ENCODE data around the gene E2F8. TPM values are rescaled to one million over a fixed set of nuclear protein-coding genes. Genes with fewer than 3 reads are reported as not detected.
"Not testable (repeated sequence)": the region's sequence is repeated elsewhere in the genome, so short reads cannot be mapped to it uniquely, and the experiment has no call there.

Gene E2F8
- total and polyA plus RNA-seq, 5 experiments from 2014 or later = not detected

DNA sequence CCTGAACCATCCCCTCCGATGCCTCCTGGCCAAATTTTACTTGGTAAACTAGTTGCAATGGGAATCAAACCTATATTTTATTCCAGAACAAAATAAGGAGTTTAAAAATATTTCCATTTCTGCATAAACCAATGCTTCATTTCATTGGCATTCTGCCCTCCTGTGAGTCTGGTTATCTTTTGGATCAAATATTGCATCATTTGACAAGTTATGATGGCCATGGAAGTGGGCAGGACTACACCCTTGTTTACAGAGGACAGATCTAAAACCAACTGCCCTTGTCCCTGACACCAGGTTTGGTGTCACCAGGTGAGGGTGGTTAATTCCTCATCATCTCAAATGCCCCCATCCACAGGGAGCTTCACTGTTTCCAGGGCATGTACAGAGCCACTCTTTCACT, 28.2 kb upstream of the E2F8 start:
- POLR2A ChIA-PET = no interaction called here
- no peaks in the 10 kb centered on the region for H3K4me1 Mint-ChIP-seq
- H3K27ac Mint-ChIP-seq = peak overlapping the region in 1 of 10 donors; percentile 10
- H3K36me3 Mint-ChIP-seq = peaks cover 0 to 3% (median 0%) of the 10 kb centered on the region in 3 donors
- DNase-seq = no peak
- H3K4me3 Mint-ChIP-seq = no peak overlapping the region
- H3K9me3 Mint-ChIP-seq = peaks cover 0 to 6% (median 0%) of the 10 kb centered on the region in 9 donors
- no peak for ATAC-seq
- H3K27me3 Mint-ChIP-seq = peaks cover 19 to 53% (median 25%) of the 10 kb centered on the region in 5 donors

DNA sequence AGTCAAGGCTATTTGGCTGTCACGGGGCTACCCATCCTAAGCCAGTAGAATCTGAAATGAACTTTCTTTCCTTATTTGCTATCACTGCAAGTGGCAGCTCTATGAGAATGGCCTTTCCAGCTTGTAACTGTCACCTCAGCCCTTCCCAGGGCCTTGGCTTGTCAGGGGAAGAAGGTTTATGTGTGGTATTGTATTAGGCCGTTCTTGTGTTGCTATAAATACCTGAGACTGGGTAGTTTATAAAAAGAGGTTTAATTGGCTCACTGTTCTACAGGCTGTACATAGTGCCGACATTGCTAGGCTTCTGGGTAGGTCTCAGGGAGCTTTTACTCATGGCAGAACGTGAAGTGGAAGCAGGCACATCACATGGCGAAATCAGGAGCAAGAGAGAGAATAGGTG, 26.8 kb upstream of the E2F8 start:
- Mint-ChIP-seq H3K36me3 (peaks cover 0 to 3% (median 0%) of the 10 kb centered on the region in 3 donors), H3K9me3 (peaks cover 0 to 2% (median 0%) of the 10 kb centered on the region in 9 donors), H3K4me1 (no peaks in the 10 kb centered on the region), H3K27me3 (peaks cover 19 to 53% (median 23%) of the 10 kb centered on the region in 5 donors), H3K27ac (no peak overlapping the region), H3K4me3 (no peak overlapping the region)
- POLR2A ChIA-PET = no interaction called here
- DNase-seq = no peak
- ATAC-seq = no peak

DNA sequence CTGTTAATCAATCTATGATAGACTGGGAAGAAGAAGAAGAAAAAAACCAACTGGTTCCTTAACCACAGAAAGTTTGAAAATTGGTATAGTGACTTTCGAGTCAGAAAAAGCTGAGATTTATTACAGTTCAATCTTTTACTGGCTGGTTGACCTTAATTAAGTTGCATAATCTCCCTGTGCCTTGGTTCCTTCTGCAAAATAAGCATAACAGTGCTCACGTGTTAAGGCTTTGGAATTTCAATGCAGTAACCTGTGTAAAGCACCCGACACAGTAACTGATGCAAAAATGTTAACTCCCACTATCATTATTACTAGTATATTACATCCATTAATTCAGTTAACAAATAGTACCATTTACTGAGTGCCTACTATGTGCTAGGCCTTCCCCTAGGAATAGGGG, 22.6 kb upstream of the E2F8 start:
- H3K9me3 Mint-ChIP-seq = peaks cover 0 to 2% (median 0%) of the 10 kb centered on the region in 9 donors
- H3K27ac Mint-ChIP-seq = no peak overlapping the region
- H3K27me3 Mint-ChIP-seq = peaks cover 4 to 17% (median 8%) of the 10 kb centered on the region in 5 donors
- ATAC-seq = no peak
- POLR2A ChIA-PET = no interaction called here
- DNase-seq = no peak
- no peak overlapping the region for H3K4me3 Mint-ChIP-seq
- peaks cover 0 to 3% (median 0%) of the 10 kb centered on the region in 3 donors for H3K36me3 Mint-ChIP-seq
- H3K4me1 Mint-ChIP-seq = no peaks in the 10 kb centered on the region

DNA sequence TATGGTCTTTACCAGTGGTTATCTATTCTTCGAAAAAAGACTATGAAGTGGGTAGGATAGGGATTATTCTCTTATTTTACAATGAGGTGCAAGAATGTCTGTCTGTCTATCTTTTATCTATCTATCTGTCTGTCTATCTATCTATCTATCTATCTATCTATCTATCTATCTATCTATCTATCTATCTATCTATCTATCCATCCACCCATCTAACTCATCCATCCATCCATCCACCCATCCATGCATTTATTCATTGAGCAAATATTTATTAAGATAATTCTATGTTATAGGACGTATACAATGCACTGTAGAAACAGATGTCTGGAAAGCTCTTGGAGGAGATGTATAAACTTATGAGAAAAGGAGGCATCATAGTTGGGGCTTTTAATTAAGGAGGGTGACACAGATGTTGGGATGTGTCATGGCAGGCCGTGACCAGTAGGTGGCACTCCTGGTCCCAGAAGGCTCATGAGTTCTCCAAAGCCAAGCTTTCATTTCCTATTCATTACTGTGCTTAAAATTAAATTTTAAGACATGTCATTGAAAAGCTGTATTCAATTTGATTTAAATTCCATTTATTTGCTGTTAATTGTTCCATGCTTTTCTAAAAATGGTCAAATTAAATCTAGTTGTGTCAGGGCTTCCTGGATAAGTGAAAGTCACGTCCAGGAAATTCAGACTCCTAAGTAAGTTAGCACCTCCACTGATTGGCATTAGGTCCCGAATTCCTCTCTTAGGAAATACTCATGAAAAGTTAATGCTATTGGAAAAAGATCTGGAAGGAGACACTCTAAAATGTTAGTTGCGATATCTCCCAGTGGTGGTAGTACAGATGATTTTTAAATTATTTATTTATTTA, 19.0 kb upstream of the E2F8 start:
- POLR2A ChIA-PET = no interaction called here
- peaks cover 0 to 3% (median 0%) of the 10 kb centered on the region in 3 donors for H3K36me3 Mint-ChIP-seq
- H3K9me3 Mint-ChIP-seq = peaks cover 0 to 8% (median 2%) of the 10 kb centered on the region in 9 donors
- DNase-seq (peak in 9 of 10 donors; percentile 7 to 54 (median 37)), ATAC-seq (no peak)
- H3K27ac Mint-ChIP-seq = no peak overlapping the region
- H3K4me3 Mint-ChIP-seq = peak overlapping the region in 2 of 10 donors; percentile 16 to 36
- H3K27me3 Mint-ChIP-seq = peaks cover 4 to 20% (median 5%) of the 10 kb centered on the region in 5 donors
- no peaks in the 10 kb centered on the region for H3K4me1 Mint-ChIP-seq

DNA sequence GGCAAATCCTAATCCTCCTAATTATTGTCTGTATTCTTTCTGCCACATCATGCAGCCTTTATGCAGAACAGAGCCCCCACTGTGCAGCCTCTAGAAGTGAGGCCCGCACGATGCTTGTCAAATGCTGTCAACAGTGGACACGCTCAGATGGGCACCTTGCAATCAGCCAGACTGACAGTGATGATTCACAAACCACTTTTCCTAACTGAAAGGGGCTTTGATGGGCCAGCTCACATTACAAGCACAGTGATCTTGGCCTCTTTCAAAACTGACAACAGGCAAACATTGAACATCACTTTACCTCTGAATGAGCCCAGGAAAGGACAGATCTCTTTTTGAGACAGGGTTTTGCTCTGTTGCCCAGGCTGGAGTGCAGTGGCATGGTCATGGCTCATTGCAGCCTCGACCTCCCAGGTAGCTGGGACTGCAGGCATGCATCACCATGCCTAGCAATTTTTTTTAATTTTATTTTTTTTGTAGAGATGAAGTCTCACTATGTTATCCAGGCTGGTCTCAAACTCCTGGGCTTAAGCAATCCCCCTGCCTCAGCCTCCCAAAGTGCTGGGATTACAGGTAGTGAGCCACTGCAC, 18.0 kb upstream of the E2F8 start:
- Mint-ChIP-seq H3K27ac (no peak overlapping the region), H3K27me3 (peaks cover 6 to 30% (median 9%) of the 10 kb centered on the region in 5 donors), H3K4me3 (no peak overlapping the region), H3K4me1 (no peaks in the 10 kb centered on the region), H3K9me3 (peaks cover 0 to 17% (median 4%) of the 10 kb centered on the region in 9 donors), H3K36me3 (peaks cover 0 to 8% (median 0%) of the 10 kb centered on the region in 3 donors)
- no peak for ATAC-seq
- POLR2A ChIA-PET = no interaction called here
- no peak for DNase-seq

DNA sequence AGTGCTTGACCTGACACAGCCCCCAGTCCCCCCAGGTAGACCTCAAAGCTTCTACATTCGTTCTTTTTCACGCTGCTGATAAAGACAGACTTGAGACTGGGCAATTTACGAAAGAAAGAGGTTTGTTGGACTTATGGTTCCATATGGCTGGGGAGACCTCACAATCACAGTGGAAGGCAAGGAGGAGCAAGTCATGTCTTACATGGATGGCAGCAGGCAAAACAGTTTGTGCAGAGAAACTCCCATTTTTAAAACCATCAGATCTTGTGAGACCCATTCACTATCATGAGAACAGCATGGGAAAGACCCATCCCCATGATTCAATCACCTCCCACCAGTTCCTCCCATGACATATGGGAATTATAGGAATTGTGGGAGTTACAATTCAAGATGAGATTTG, 13.7 kb upstream of the E2F8 start:
- H3K27ac Mint-ChIP-seq, POLR2A ChIA-PET, H3K36me3 Mint-ChIP-seq, H3K4me1 Mint-ChIP-seq, ATAC-seq, H3K4me3 Mint-ChIP-seq, DNase-seq: not testable (repeated sequence)
- Mint-ChIP-seq H3K9me3 (peaks cover 0 to 24% (median 4%) of the 10 kb centered on the region in 9 donors), H3K27me3 (peaks cover 8 to 39% (median 12%) of the 10 kb centered on the region in 5 donors)

DNA sequence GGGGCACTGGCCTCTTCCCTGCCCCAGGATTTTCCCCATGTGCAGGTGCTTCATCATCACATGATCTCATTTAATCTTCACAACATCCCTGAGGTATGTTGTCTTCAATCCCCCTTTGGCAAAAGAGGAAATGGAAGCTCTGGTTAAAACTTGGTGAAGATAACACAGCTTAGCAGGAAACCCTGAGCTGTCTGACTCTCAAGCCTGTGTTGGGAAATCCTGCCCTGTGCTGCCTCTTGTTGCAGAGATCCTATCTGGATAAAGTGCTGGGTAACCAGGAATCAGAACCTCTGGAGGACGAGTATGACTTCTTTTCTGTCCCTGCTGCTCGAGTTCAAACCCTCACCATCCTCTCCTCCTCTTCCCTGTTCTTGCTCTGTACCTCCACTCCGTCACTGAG, 13.1 kb upstream of the E2F8 start:
- H3K27me3 Mint-ChIP-seq = peaks cover 9 to 45% (median 12%) of the 10 kb centered on the region in 5 donors
- no peaks in the 10 kb centered on the region for H3K4me1 Mint-ChIP-seq
- peaks cover 0 to 8% (median 0%) of the 10 kb centered on the region in 3 donors for H3K36me3 Mint-ChIP-seq
- ATAC-seq (no peak), DNase-seq (no peak)
- H3K9me3 Mint-ChIP-seq = peaks cover 0 to 27% (median 5%) of the 10 kb centered on the region in 9 donors
- POLR2A ChIA-PET = no interaction called here
- H3K27ac Mint-ChIP-seq = no peak overlapping the region
- H3K4me3 Mint-ChIP-seq = no peak overlapping the region

DNA sequence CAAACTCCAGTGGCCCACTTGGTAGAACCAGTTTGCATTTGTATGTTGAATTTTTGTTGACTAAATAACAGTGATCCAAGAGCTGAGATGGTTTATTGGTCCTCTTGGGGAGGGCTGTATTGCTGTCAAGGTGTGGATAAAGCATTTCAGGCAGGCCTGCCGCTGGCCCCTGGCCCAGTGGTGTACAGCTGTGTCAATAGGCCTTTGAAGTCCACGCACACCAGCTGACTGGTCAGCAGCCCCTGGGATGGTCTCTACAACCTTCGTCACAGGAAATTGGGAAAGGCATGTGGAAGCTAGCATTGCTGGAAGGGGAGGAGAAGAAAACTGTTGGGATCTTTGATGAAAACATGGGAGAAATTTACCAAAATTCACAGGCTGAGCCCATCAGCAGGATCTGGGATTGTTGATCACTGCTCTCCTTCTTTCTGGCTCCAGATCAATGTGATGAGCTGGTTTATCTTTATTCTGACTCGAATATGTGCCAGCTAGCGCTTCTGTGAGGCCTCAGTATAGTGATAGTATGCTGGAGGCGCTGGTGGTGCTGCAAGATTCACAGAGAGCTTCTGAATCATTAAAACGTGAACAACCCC, 12.5 kb upstream of the E2F8 start:
- H3K9me3 Mint-ChIP-seq = peaks cover 0 to 27% (median 5%) of the 10 kb centered on the region in 9 donors
- DNase-seq = no peak
- POLR2A ChIA-PET = no interaction called here
- ATAC-seq = no peak
- H3K36me3 Mint-ChIP-seq = peaks cover 0 to 8% (median 0%) of the 10 kb centered on the region in 3 donors
- H3K27me3 Mint-ChIP-seq = peaks cover 10 to 50% (median 17%) of the 10 kb centered on the region in 5 donors
- no peaks in the 10 kb centered on the region for H3K4me1 Mint-ChIP-seq
- H3K27ac Mint-ChIP-seq = no peak overlapping the region
- H3K4me3 Mint-ChIP-seq = no peak overlapping the region

DNA sequence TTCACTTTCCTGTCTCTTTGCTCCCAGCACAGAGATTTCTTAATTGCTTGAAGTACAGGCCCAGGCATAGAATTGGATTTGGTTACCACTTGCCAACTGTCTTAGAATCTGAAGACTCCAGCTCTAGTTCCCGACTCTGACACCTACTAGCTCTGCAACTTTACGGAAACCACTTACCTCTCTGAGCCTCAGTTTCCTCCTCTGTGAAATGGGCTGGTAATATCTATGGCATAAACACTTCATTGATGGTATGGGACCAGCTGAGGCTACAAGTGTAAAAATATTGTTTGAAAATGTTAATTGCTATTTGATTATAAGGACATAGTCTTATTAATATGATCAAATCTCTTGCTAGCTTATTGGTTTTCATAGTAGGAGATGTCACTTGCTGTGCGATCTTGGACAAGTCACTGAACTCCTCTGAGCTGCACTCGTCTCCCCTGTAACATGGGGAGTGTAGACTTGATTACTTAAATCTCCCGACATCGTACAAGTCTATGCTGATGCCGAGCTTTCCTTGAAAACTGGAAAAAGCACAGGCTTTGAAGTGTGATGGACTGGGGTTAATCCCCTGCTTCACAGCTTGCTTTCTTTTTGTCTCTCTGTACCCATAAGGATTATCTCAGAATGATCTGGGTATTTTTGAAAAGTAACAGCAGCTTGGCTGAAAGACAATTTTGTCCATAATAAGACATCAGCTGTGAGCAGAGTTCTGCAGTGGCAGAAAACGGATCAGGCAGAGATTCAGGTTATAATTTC, 11.8 kb upstream of the E2F8 start:
- DNase-seq (no peak), ATAC-seq (no peak)
- peaks cover 14 to 57% (median 20%) of the 10 kb centered on the region in 5 donors for H3K27me3 Mint-ChIP-seq
- no peak overlapping the region for H3K27ac Mint-ChIP-seq
- POLR2A ChIA-PET = no interaction called here
- H3K36me3 Mint-ChIP-seq = peaks cover 0 to 8% (median 0%) of the 10 kb centered on the region in 3 donors
- H3K4me1 Mint-ChIP-seq = no peaks in the 10 kb centered on the region
- H3K4me3 Mint-ChIP-seq = no peak overlapping the region
- peaks cover 0 to 27% (median 5%) of the 10 kb centered on the region in 9 donors for H3K9me3 Mint-ChIP-seq

DNA sequence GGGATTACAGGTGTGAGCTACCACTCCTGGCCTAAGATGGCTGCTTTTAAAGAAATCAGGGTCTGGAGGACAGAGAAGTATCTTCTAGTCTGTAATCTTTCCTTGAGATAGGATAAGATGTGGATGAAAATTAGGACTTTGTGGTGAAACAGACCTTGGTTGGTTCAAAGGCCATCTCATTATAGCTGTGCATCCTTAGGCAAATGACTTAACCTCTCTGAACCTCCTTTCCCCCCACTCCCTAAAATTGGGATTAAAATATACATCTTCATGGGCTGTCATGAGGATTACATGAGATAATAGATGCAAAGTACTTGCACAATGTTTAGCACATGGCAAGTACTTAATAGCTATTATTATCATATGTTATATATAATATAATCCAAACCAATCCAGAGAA, 10.8 kb upstream of the E2F8 start:
- Mint-ChIP-seq H3K27me3 (peaks cover 16 to 56% (median 25%) of the 10 kb centered on the region in 5 donors), H3K9me3 (peaks cover 0 to 27% (median 5%) of the 10 kb centered on the region in 9 donors), H3K4me1 (no peaks in the 10 kb centered on the region), H3K27ac (no peak overlapping the region), H3K4me3 (no peak overlapping the region), H3K36me3 (peaks cover 0 to 8% (median 0%) of the 10 kb centered on the region in 3 donors)
- DNase-seq = no peak
- POLR2A ChIA-PET = no interaction called here
- ATAC-seq = no peak

DNA sequence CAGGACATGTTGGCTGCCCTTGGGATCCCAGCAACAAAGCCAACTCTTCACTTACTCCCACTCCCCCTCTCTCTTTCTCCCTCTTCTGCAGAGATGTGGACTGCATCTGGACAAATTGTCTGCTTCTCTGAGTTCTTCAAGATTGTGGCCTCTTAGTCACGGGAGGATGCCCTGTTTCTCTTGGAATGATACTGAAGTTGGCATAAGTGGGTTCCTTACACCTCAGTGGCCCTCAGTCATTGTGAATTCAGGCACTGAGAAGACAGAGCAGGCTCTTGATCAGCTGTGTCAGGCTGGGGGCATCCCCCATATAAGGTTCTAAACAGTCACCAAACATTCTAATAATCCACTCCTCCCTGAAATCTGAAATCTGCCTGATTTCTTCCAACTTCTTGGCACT, 6.1 kb upstream of the E2F8 start:
- no peak for ATAC-seq
- Mint-ChIP-seq H3K4me1 (peaks cover 4 to 15% (median 9%) of the 10 kb centered on the region in 4 donors), H3K36me3 (peaks cover 0 to 4% (median 0%) of the 10 kb centered on the region in 3 donors), H3K27me3 (peaks cover 40 to 78% (median 52%) of the 10 kb centered on the region in 5 donors), H3K9me3 (peaks cover 0 to 10% (median 0%) of the 10 kb centered on the region in 9 donors), H3K27ac (peak overlapping the region in 1 of 10 donors; percentile 34), H3K4me3 (no peak overlapping the region)
- POLR2A ChIA-PET = no interaction called here
- no peak for DNase-seq

DNA sequence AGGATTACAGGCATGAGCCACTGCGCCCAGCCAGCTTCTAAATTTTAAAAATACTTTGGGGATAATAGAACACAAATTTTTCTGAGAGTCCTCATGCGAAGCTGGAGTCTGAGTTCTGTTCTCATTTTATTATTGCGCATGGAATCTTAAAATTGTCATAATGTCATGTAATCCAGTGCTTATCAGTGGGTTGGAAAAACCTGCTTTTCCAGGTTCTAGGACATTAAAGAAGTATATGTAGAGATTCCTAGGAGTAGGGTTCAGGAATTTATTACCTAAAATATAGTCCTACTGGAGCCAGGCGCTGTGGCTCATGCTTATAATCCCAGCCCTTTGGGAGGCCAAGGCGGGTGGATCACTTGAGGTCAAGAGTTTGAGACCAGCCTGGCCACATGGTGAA, 4.6 kb upstream of the E2F8 start:
- ATAC-seq (no peak), DNase-seq (no peak)
- Mint-ChIP-seq H3K36me3 (peaks cover 0 to 4% (median 2%) of the 10 kb centered on the region in 3 donors), H3K27ac (no peak overlapping the region), H3K27me3 (peaks cover 42 to 80% (median 53%) of the 10 kb centered on the region in 5 donors), H3K4me3 (no peak overlapping the region), H3K9me3 (peaks cover 0 to 10% (median 0%) of the 10 kb centered on the region in 9 donors), H3K4me1 (peaks cover 7 to 20% (median 13%) of the 10 kb centered on the region in 4 donors)
- POLR2A ChIA-PET = no interaction called here

Data from naive thymus-derived CD8-positive, alpha-beta T cell (primary cell).